ENCODE measurements around the gene MBLAC1. TPM values are rescaled to one million over a fixed set of nuclear protein-coding genes. Genes with fewer than 3 reads are reported as not detected.

MBLAC1 gene
- total and polyA plus RNA-seq, 10 of the 15 experiments (the other 5 are each of a cell fraction or from before 2014, with no cell fraction given) = 0.24 to 3.2 (median 1.8) TPM; not detected in 1

DNA sequence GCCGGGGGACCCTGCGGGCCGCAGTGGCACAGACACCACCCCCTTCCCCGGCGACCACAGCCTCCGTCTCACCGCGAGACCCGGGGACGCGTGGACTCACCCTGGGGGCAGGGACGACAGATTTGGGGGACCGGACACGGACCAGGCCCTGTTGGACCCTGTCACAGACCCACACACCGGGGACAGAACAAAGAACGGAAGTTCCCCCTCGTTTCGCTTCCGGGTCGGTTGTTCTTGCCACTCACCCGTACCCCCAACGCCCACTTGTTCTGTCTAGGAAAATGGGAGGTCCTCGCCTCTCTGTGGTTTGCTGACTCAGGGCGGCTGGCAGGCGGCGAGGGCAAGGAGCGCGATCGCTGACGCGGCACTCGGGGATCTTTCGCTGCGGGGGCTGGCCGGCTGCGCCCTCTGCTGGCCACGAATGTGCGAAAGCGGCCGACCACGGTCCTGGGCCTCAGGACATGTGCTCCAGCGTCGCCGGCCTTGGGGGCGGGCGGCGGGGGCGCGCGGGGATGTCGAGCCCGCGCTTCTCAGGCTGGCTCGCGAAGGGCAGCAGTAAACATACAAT, 45.1 kb upstream of the MBLAC1 start, which contains the start of gene ZNF3 (continued):
- TF ChIP-seq, protein P1, sequence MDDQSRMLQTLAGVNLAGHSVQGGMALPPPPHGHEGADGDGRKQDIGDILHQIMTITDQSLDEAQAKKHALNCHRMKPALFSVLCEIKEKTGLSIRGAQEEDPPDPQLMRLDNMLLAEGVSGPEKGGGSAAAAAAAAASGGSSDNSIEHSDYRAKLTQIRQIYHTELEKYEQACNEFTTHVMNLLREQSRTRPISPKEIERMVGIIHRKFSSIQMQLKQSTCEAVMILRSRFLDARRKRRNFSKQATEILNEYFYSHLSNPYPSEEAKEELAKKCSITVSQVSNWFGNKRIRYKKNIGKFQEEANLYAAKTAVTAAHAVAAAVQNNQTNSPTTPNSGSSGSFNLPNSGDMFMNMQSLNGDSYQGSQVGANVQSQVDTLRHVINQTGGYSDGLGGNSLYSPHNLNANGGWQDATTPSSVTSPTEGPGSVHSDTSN (IDR thresholded peaks at IDR 0.05; ENCODE audit: insufficient replicate concordance, low read depth, low read length) = peak; percentile 84
- peak; percentile 18 for TF ChIP-seq MEF2B (IDR thresholded peaks at IDR 0.05; ENCODE audit: partially characterized antibody, poor library complexity, severe bottlenecking)
- peak; percentile 74; the same call in 1 of the 2 replicates for TF ChIP-seq TAF1 (IDR thresholded peaks at IDR 0.05; ENCODE audit: borderline replicate concordance, low read depth, low read length)
- peak; percentile 94 for TF ChIP-seq MAX (IDR thresholded peaks at IDR 0.05; ENCODE audit: low read depth, low read length)
- no peak for TF ChIP-seq BCL3 (IDR thresholded peaks at IDR 0.05; ENCODE audit: borderline replicate concordance, insufficient read depth, low read depth, low read length, poor library complexity, severe bottlenecking)
- TF ChIP-seq NFIC (IDR thresholded peaks at IDR 0.05; ENCODE audit: low read depth, low read length) = no peak
- peak; percentile 71; the same call in 1 of the 2 replicates for TF ChIP-seq GATAD2B (conservative IDR thresholded peaks at IDR 0.05; ENCODE audit: low read depth)
- TF ChIP-seq, protein P2, sequence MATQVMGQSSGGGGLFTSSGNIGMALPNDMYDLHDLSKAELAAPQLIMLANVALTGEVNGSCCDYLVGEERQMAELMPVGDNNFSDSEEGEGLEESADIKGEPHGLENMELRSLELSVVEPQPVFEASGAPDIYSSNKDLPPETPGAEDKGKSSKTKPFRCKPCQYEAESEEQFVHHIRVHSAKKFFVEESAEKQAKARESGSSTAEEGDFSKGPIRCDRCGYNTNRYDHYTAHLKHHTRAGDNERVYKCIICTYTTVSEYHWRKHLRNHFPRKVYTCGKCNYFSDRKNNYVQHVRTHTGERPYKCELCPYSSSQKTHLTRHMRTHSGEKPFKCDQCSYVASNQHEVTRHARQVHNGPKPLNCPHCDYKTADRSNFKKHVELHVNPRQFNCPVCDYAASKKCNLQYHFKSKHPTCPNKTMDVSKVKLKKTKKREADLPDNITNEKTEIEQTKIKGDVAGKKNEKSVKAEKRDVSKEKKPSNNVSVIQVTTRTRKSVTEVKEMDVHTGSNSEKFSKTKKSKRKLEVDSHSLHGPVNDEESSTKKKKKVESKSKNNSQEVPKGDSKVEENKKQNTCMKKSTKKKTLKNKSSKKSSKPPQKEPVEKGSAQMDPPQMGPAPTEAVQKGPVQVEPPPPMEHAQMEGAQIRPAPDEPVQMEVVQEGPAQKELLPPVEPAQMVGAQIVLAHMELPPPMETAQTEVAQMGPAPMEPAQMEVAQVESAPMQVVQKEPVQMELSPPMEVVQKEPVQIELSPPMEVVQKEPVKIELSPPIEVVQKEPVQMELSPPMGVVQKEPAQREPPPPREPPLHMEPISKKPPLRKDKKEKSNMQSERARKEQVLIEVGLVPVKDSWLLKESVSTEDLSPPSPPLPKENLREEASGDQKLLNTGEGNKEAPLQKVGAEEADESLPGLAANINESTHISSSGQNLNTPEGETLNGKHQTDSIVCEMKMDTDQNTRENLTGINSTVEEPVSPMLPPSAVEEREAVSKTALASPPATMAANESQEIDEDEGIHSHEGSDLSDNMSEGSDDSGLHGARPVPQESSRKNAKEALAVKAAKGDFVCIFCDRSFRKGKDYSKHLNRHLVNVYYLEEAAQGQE (IDR thresholded peaks at IDR 0.05; ENCODE audit: low read depth, low read length) = no peak
- TF ChIP-seq, protein P3, sequence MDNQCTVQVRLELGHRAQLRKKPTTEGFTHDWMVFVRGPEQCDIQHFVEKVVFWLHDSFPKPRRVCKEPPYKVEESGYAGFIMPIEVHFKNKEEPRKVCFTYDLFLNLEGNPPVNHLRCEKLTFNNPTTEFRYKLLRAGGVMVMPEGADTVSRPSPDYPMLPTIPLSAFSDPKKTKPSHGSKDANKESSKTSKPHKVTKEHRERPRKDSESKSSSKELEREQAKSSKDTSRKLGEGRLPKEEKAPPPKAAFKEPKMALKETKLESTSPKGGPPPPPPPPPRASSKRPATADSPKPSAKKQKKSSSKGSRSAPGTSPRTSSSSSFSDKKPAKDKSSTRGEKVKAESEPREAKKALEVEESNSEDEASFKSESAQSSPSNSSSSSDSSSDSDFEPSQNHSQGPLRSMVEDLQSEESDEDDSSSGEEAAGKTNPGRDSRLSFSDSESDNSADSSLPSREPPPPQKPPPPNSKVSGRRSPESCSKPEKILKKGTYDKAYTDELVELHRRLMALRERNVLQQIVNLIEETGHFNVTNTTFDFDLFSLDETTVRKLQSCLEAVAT (IDR thresholded peaks at IDR 0.05) = peak; percentile 98
- peak; percentile 67; the same call in 1 of the 3 replicates for TF ChIP-seq POU2F2 (IDR thresholded peaks at IDR 0.05; ENCODE audit: borderline replicate concordance, low read depth, low read length)
- TF ChIP-seq JUND (IDR thresholded peaks at IDR 0.05; ENCODE audit: low read depth, low read length) = peak; percentile 60; the same call in 1 of the 2 replicates
- TF ChIP-seq BCL11A (IDR thresholded peaks at IDR 0.05; ENCODE audit: low read depth, low read length) = 0 out of 2 replicates have a peak, but pooled peaks have one; percentile 11
- TF ChIP-seq IRF4 (IDR thresholded peaks at IDR 0.05; ENCODE audit: low read depth, low read length) = peak; percentile 57; the same call in 1 of the 2 replicates
- peak; percentile 71 for TF ChIP-seq SMC3 (IDR thresholded peaks at IDR 0.05; ENCODE audit: borderline replicate concordance, low read length)
- peak; percentile 86 for TF ChIP-seq SREBF1 (IDR thresholded peaks at IDR 0.05; ENCODE audit: low read length)
- peak; percentile 88 for TF ChIP-seq SMAD5 (IDR thresholded peaks at IDR 0.05; ENCODE audit: low read depth)
- peak; percentile 77; the same call in 1 of the 2 replicates for TF ChIP-seq TBL1XR1 (IDR thresholded peaks at IDR 0.05; ENCODE audit: low read depth, low read length)
- TF ChIP-seq ZNF622 (IDR thresholded peaks at IDR 0.05) = no peak
- no peak for TF ChIP-seq MTA3 (IDR thresholded peaks at IDR 0.05; ENCODE audit: borderline replicate concordance, low read length)
- no peak for TF ChIP-seq NFYB (IDR thresholded peaks at IDR 0.05; ENCODE audit: insufficient read depth, low read depth, low read length)

Measured in GM12878 (cell line).